Mucosa of rectum (tissue), 2 donors: Measurements from ENCODE around the gene PARD3B.

Source experiments
- H3K27ac ChIP-seq, 2 donors: one replicate each; pipeline ENCODE4 v1.7.0; 2013; ENCODE audit warnings: inconsistent platforms in 2 of 2, low read depth in 2 of 2, low read length in 2 of 2
- H3K27me3 ChIP-seq, 2 donors: one replicate each; pipeline ENCODE4 v1.7.0; 2013; ENCODE audit warnings: low read length in 2 of 2; ENCODE audit not compliant: control insufficient read depth in 2 of 2, insufficient read depth in 2 of 2
- H3K36me3 ChIP-seq, 2 donors: one replicate each; pipeline ENCODE4 v1.7.0; 2013; ENCODE audit warnings: low read length in 2 of 2; ENCODE audit not compliant: control insufficient read depth in 2 of 2, insufficient read depth in 2 of 2
- H3K4me1 ChIP-seq, 2 donors: one replicate each; pipeline ENCODE4 v1.7.0; 2013; ENCODE audit warnings: low read length in 2 of 2, mild to moderate bottlenecking in 1 of 2; ENCODE audit not compliant: control insufficient read depth in 2 of 2, insufficient read depth in 2 of 2
- H3K4me3 ChIP-seq, 2 donors: one replicate each; pipeline ENCODE4 v1.7.0; 2013; ENCODE audit warnings: low read length in 2 of 2
- H3K9ac ChIP-seq, 2 donors: one replicate each; pipeline ENCODE4 v1.7.0; 2013; ENCODE audit warnings: low read length in 2 of 2, low read depth in 1 of 2, mild to moderate bottlenecking in 1 of 2
- H3K9me3 ChIP-seq, 2 donors: one replicate each; pipeline ENCODE4 v1.7.0; 2013; ENCODE audit warnings: low read length in 2 of 2; ENCODE audit not compliant: control insufficient read depth in 2 of 2
- donor health status: healthy.
- donor health status: Normal muscosa, but diverticular disease.

PARD3B gene

GRCh38 chr2:205556841-205557539, 1011.7 kb downstream of the PARD3B start:
- H3K27me3 ChIP-seq = no peaks in the 10 kb centered on the region
- H3K9me3 ChIP-seq = no peaks in the 10 kb centered on the region
- no peaks in the 10 kb centered on the region for H3K4me1 ChIP-seq
- H3K27ac ChIP-seq = no peak overlapping the region
- H3K36me3 ChIP-seq = no peaks in the 10 kb centered on the region
- no peak overlapping the region for H3K4me3 ChIP-seq
- no peak overlapping the region for H3K9ac ChIP-seq

GRCh38 chr2:205557873-205558272, 1012.6 kb downstream of the PARD3B start:
- Histone ChIP-seq H3K27ac (no peak overlapping the region), H3K4me3 (no peak overlapping the region), H3K36me3 (no peaks in the 10 kb centered on the region), H3K9ac (no peak overlapping the region), H3K27me3 (no peaks in the 10 kb centered on the region), H3K9me3 (no peaks in the 10 kb centered on the region), H3K4me1 (no peaks in the 10 kb centered on the region)

GRCh38 chr2:205561441-205561840, 1016.2 kb downstream of the PARD3B start:
- Histone ChIP-seq H3K9me3 (no peaks in the 10 kb centered on the region), H3K9ac (no peak overlapping the region), H3K27me3 (no peaks in the 10 kb centered on the region), H3K36me3 (no peaks in the 10 kb centered on the region), H3K27ac (no peak overlapping the region), H3K4me3 (no peak overlapping the region), H3K4me1 (no peaks in the 10 kb centered on the region)

- H3K27me3 ChIP-seq = no peaks in the 10 kb centered on the region
- no peak overlapping the region for H3K4me3 ChIP-seq
- H3K9me3 ChIP-seq = no peaks in the 10 kb centered on the region
- no peaks in the 10 kb centered on the region for H3K36me3 ChIP-seq
- no peak overlapping the region for H3K9ac ChIP-seq
- H3K27ac ChIP-seq = no peak overlapping the region
- no peaks in the 10 kb centered on the region for H3K4me1 ChIP-seq
Observed at GRCh38 chr2:205563646-205564045, 1018.4 kb downstream of the PARD3B start.

GRCh38 chr2:205564346-205565141, 1019.3 kb downstream of the PARD3B start:
- Histone ChIP-seq H3K4me1 (no peaks in the 10 kb centered on the region), H3K4me3 (no peak overlapping the region), H3K36me3 (no peaks in the 10 kb centered on the region)

GRCh38 chr2:205565142-205565522, 1019.9 kb downstream of the PARD3B start:
- no peak overlapping the region for H3K4me3 ChIP-seq
- H3K27ac ChIP-seq = no peak overlapping the region
- no peak overlapping the region for H3K9ac ChIP-seq
- H3K4me1 ChIP-seq = no peaks in the 10 kb centered on the region
- no peaks in the 10 kb centered on the region for H3K36me3 ChIP-seq
- no peaks in the 10 kb centered on the region for H3K9me3 ChIP-seq
- H3K27me3 ChIP-seq = no peaks in the 10 kb centered on the region

More at GRCh38 chr2:205564346-205565141, 1019.3 kb downstream of the PARD3B start:
- H3K9ac ChIP-seq = no peak overlapping the region
- H3K27me3 ChIP-seq = no peaks in the 10 kb centered on the region
- H3K27ac ChIP-seq = no peak overlapping the region
- no peaks in the 10 kb centered on the region for H3K9me3 ChIP-seq

GRCh38 chr2:205566606-205567168, 1021.4 kb downstream of the PARD3B start:
- H3K4me3 ChIP-seq = no peak overlapping the region
- H3K36me3 ChIP-seq = no peaks in the 10 kb centered on the region
- H3K9me3 ChIP-seq = no peaks in the 10 kb centered on the region
- H3K4me1 ChIP-seq = no peaks in the 10 kb centered on the region
- no peak overlapping the region for H3K9ac ChIP-seq
- no peak overlapping the region for H3K27ac ChIP-seq
- H3K27me3 ChIP-seq = no peaks in the 10 kb centered on the region

- H3K9ac ChIP-seq = no peak overlapping the region
- H3K4me1 ChIP-seq = no peaks in the 10 kb centered on the region
- no peaks in the 10 kb centered on the region for H3K27me3 ChIP-seq
- H3K4me3 ChIP-seq = no peak overlapping the region
- no peaks in the 10 kb centered on the region for H3K9me3 ChIP-seq
- no peak overlapping the region for H3K27ac ChIP-seq
- H3K36me3 ChIP-seq = no peaks in the 10 kb centered on the region
Observed at GRCh38 chr2:205568620-205569019, 1023.3 kb downstream of the PARD3B start.

- H3K27ac ChIP-seq = no peak overlapping the region
Observed at GRCh38 chr2:205570648-205571047, 1025.4 kb downstream of the PARD3B start.

GRCh38 chr2:205571360-205571959, 1026.2 kb downstream of the PARD3B start:
- H3K4me1 ChIP-seq = no peaks in the 10 kb centered on the region
- no peak overlapping the region for H3K4me3 ChIP-seq
- H3K9me3 ChIP-seq = peaks cover 0 to 5% of the 10 kb centered on the region in 2 donors
- H3K36me3 ChIP-seq = no peaks in the 10 kb centered on the region
- H3K9ac ChIP-seq = no peak overlapping the region
- no peak overlapping the region for H3K27ac ChIP-seq
- H3K27me3 ChIP-seq = no peaks in the 10 kb centered on the region

More at GRCh38 chr2:205570648-205571047, 1025.4 kb downstream of the PARD3B start:
- Histone ChIP-seq H3K27me3 (no peaks in the 10 kb centered on the region), H3K9me3 (peaks cover 0 to 2% of the 10 kb centered on the region in 2 donors), H3K9ac (no peak overlapping the region), H3K36me3 (no peaks in the 10 kb centered on the region), H3K4me1 (no peaks in the 10 kb centered on the region), H3K4me3 (no peak overlapping the region)
